HG03108 (cell line): Measurements from ENCODE around the gene OXA1L.
A peak's percentile ranks its signal among the peaks of the same experiment; 100 is the strongest.
"Not testable (repeated sequence)": the region's sequence is repeated elsewhere in the genome, so short reads cannot be mapped to it uniquely, and the experiment has no call there.

Experiments used
- ATAC-seq: cut with Tn5 transposase; IDR thresholded peaks from one replicate; pipeline ENCODE4 v1.9.1; 2021; ENCODE audit warnings: moderate library complexity; ENCODE audit not compliant: unreplicated experiment

OXA1L gene

DNA sequence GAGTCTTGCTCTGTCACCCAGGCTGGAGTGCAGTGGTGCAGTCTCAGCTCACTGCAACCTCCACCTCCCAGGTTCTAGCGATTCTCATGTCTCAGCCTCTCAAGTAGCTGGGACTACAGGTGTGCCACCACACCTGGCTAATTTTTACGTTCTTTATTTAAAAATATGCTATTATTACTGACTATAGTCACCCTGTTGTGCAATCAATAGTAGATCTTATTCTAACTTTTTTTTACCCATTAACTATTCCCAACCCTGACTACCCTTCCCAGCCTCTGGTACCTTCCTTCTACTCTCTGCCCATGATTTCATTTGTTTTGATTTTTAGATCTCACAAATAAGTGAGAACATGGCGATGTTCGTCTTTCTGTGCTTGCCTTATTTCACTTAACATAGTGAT lies 2.5 kb downstream of the OXA1L start:
- ATAC-seq, result no peak

DNA sequence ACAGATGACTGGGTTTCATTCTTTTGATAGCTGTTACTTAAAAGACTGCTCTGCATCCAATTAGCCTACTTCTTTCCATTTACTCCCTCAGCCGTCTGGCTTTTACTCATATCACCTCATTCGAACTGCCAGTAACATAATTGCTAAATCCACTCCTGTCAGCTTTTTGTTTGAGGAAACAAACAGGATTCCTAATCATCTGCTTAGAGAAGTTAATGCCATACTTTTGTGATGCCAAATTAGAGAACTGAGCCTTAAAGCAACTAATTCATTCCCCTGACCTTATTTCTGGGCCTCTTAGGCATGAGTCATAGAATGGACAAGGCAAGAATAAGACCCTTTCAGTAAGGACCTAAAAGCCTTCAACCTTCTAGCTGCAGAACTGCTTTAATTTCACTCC lies 2.9 kb downstream of the OXA1L start:
- ATAC-seq, result no peak

DNA sequence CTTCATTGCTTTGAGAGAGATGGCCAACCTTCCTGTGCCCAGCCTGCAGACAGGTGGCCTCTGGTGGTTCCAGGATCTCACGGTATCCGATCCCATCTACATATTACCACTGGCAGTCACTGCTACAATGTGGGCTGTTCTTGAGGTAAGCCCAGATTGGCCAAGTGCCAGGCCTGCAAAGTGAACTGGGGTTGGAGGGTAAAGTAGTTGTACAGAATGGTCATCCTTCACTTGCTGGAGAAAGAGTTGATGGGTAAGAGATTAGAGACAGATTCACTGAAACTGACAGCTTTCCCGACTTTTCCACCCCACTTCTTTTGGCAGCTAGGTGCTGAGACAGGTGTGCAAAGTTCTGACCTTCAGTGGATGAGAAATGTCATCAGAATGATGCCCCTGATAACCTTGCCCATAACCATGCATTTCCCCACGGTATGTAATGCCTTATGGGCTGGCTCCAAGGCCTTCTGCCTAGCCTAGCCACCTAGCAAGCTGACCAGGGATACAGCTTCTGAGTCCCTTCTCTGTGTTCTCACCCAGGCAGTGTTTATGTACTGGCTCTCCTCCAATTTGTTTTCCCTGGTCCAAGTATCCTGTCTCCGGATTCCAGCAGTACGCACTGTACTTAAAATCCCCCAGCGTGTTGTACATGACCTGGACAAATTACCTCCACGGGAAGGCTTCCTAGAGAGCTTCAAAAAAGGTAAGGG lies 4.1 kb downstream of the OXA1L start:
- ATAC-seq, result no peak

DNA sequence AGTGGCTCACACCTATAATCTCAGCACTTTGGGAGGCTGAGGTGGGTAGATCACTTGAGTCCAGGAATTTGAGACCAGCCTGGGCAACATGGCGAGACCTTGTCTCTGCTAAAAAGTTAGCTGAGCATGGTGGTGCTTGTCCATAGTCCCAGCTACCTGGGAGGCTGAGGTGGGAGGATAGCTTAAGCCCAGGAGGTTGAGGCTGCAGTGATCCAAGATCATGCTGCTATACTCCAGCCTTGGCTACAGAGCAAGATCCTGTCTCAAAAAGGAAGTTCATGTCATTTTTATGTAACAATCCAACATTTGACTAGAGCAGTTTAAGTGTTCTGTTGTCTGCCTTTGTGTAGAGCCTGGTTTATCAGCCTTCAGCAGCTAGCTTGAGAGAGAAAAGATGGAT lies 6.2 kb downstream of the OXA1L start:
- ATAC-seq, result no peak

DNA sequence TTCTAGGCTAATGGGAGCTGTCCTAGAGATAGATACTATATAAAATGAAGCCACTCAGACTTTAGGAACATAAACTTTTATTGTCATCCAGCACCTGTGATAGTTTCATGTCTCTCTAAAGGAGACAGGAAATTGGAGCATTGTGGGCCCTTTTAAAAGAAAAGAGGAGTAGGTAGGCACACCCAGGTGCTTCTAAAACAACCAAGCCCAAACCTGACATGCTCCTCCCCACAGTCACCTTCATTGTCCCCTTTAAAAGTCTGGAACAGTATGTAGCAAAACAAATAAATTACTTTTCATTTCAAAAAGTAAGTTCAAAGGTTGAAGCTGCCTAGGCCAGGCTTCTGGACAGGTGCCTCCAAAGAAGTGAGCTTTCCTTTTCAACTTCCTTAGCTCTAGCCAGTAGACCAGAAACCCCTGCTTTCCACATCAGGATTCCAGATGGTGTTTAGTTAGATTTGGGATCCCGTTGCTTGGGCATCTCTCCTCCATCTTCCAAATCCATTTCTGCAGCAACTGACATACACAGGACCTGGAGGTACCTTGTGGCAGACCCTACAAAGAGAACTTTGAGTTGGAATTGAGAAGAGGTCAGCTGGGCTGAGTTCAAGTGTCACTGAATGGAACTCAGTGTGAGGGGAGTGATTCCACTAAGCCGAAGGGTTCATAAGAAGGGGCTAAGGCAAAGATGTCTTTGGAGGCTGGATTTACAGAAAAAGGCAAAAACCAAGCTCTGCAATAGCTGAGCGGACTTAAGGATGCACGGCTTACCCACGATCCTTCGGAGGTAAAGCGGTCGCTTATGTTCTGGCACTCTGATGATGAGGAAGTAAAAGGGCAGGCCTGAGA lies 6.9 kb downstream of the OXA1L start:
- no peak for ATAC-seq

DNA sequence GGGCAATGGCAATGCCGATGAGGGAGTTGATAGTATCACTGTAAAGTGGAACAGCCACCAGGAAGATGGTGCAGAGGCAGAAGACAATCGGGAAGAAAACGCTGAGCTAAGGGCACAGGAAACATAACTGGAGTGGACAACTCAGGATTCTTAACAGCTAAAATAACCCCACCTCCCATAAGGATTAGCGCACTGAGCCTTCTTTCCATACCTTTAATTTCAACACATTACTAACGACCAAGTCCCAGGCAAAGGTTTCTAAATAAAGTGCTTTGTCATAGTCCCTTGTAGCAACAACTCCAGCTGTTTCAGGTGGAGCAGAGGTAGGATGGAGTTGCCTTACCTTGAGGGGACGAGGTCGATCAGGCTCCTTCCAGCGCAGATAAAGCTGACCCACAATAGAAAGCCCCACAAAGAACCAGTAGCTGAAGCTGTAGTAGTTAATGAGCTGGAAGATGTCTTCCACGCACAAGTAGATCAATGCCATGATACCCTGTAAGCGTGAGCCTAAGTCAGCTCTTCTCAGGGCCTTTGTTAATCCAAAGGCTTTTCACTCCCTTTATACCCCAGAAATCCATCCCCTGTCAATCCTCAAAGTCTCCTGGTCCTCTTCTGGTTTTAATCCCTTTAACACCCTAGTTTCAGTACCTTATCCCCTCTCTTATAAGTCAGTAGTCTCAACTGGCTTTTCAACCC lies 7.7 kb downstream of the OXA1L start:
- ATAC-seq, result no peak

DNA sequence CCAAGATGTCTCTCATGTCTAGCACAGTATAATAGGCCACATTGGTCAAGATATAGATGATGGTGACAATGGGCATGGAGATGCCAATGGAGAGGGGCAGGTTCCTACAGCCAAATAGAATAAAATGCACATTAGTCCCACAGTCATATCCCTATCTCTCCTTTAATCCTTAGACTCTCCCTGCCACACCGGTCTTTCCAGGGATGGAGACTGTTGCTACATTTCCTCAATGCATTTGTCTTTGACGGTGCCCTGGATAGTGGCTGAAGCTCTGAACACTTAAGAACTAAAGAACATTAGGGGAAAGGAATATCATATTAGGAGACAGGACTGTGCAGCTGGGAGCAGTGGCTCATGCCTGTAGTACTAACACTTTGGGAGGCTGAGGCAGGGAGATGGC lies 9.7 kb downstream of the OXA1L start:
- ATAC-seq, result no peak

DNA sequence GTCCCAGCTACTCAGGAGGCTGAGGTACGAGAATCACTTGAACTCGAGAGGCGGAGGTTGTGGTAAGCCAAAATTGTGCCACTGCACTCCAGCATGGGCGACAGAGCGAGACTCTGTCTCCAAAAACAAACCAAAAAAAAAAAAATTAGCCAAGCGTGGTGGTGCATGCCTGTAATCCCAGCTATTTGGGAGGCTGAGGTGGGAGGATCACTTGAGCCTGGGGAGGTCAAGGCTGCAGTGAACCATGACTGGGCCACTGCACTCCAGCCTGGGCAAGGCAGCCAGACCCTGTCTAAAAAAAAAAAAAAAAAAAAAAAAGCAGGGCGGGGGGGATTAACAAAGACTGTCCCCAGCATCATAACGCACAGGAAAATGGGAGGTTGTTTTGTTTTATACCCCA lies 10.4 kb downstream of the OXA1L start:
- not testable (repeated sequence) for ATAC-seq

- ATAC-seq, result no peak
Measured at GRCh38 chr14:22778084-22778483, 11.6 kb downstream of the OXA1L start.

DNA sequence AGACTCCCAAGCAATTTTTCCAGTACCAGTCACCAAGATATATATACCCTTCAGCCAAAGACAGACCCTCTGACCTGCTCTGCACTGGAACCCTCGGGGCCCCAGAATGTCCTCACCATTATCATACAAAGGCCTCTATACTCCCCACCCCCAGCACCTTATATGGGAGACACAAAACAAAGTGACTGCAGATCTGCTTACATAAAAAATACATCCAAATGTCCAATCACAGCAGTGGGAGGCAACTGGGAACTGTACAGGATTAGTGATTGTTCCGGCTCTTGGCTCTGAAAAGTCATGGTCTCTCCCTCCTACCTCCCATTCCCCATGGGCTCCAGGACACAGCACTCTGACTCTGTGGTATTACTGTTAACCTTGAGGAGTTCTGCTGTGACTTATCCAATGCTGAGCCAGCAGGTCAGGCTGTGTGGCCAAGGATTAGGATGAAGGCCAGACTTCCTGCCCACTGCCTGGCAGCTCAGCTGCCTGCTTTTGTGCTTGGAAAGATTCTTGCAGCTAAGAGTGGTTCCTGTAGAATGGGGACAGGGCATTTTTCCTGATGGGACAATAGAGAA lies 13.7 kb downstream of the OXA1L start:
- ATAC-seq, result no peak

- no peak for ATAC-seq
Measured at GRCh38 chr14:22780941-22781300, 14.4 kb downstream of the OXA1L start.

DNA sequence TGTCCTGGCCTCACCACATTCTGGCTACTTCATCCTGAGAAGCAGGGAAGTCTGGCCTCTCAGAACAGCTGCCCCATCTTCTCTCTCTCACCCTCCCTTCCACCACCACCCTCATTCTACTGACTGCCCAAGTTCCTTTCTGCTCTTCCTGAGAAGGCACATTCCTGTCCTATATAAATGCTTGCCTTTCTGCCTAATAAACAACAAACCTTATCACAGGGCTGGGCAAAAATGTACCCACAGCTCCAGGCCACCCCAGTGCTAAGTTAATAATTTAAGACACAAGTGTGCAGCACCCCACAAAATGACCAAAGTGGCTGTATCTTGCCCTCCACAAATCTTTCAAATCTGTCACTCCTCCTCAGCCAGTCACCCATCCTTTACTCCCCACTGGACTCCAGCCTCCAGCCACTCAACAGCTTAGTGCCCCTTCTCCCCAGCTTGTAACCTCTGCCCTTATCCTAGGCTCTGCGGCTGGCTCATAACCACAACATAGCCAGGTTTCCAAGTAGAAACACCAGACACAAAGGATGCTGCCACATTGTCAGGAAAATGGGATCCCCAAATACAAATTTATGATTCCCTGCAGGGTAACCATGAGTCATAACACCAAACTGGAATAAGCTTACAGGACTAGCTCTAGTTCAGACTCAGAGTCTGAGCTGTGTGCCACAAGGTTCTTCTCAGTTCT lies 15.0 kb downstream of the OXA1L start:
- no peak for ATAC-seq

DNA sequence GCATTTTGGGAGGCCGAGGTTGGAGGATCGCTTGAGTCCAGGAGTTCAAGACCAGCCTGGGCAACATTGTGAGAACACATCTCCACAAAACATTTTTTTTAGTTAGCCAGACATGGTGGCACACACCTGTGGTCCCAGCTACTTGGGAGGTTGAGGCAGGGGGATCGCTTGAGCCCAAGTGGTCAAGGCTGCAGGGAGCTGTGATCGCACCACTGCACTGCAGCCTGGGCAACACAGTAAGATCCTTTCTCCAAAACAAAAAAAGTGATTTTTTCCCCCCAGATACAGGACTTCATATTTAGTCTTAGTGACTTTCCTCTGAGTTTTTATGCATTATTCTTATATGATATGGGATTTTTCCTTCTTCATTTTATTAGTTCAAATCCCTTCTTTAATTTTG lies 20.2 kb downstream of the OXA1L start:
- ATAC-seq, result no peak

DNA sequence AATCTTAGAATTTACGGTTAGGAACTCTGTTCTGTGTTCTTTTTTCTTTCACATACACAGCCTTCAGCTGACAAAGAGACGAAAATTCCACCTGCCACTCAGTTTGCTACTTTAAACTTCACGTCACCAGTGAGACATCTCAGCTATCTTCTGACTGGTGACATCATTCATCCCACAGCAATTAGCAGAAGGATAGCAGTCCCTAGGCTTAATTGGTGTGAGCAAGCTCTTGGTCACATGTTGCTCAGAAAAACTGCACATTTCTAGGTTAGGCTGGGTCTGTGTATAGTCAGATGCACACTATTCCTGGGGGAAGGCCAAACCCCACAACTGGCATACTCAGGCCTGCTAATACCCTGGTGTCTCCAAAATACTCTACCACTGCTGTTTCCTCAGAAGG lies 24.8 kb downstream of the OXA1L start:
- ATAC-seq, result no peak

DNA sequence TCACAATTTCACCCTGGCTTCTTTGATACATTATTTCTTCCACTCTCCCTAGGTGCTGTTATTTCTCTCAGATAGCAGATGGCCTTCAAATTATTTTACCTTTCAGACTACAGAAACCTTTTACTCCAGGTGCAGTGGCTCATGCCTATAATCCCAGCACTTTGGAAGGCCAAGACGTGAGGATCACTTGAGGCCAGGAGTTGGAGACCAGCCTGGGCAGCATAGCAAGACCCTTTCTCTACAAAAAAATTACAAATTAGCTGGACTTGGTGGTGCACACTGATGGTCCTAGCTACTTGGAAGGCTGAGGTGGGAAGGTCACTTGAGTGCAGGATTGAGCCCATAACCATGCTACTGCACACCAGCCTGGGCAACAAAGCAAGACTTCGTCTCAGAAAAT lies 25.7 kb downstream of the OXA1L start:
- no peak for ATAC-seq

GRCh38 chr14:22793550-22793949 lies 27.1 kb downstream of the OXA1L start:
- ATAC-seq, result not testable (repeated sequence)

GRCh38 chr14:22793976-22794375 lies 27.5 kb downstream of the OXA1L start:
- ATAC-seq, result no peak

DNA sequence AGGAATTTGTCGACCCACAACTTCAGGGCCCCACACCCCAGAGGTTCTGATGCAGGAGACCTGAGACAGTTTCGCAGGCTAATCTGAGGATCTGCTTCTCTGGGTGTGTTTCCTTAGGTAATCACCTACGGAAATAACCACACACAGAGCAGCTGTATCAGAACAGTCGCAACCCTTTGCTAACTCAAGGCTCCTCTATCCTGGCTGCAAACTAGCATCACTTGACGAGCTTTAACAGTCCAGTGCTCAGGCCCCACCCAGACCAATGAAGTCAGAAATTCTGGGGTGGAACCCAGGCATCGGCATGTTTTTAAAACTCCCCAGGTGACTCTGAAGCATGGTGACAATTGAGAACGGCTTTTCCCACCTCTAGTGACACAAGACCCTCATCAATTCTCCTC lies 28.1 kb downstream of the OXA1L start:
- no peak for ATAC-seq

GRCh38 chr14:22796087-22796707 lies 29.7 kb downstream of the OXA1L start:
- ATAC-seq, result peak; percentile 63
